GM12878 (cell line): ENCODE results near the gene SCYL3. TPM values are rescaled to one million over a fixed set of nuclear protein-coding genes. Genes with fewer than 3 reads are reported as not detected.

Source experiments
- ATF7 ChIP-seq: fragments of 450-650 bp; IDR thresholded peaks from 2 replicates; pipeline ENCODE4 v1.6.1; 2016; ENCODE audit warnings: low read depth, mild to moderate bottlenecking
- CBX3 ChIP-seq: fragments of 200-600 bp; sonication (generic); IDR thresholded peaks from 2 replicates; pipeline ENCODE4 v1.6.1; 2016; ENCODE audit warnings: low read depth, borderline replicate concordance
- EGR1 ChIP-seq, 2 experiments: IDR thresholded peaks; 1 replicate in 1 of 2; 2 replicates in 1 of 2; pipeline ENCODE4 v1.6.1; 2011 to 2012; ENCODE audit warnings: low read depth in 2 of 2, low read length in 2 of 2, borderline replicate concordance in 1 of 2, mild to moderate bottlenecking in 1 of 2, moderate library complexity in 1 of 2
- HDAC2 ChIP-seq: fragments of 200-600 bp; sonication (generic); IDR thresholded peaks from 2 replicates; pipeline ENCODE4 v1.6.1; 2017
- MXI1 ChIP-seq: fragments of 150-350 bp; IDR thresholded peaks from 2 replicates; pipeline ENCODE4 v1.6.1; 2011; ENCODE audit warnings: low read depth, mild to moderate bottlenecking, inconsistent platforms, low read length, improper control_type of control experiment
- TCF3 ChIP-seq: IDR thresholded peaks from 2 replicates; pipeline ENCODE4 v1.6.1; 2012; ENCODE audit warnings: low read depth, mild to moderate bottlenecking, low read length, borderline replicate concordance; ENCODE audit not compliant: insufficient read depth
- YBX1 ChIP-seq: fragments of 450-650 bp; IDR thresholded peaks from 2 replicates; pipeline ENCODE4 v1.6.1; 2016; ENCODE audit warnings: antibody characterized with exemption
- polyA plus RNA-seq, 11 experiments: library from polyadenylated mRNA; depleted of rRNA in 4 of 11; unstranded in 6 of 11; stranded (reverse) in 5 of 11; fragments of >200 nt; fragmentation: Nextera tagmentation in 4 of 11; fragmentation: Illumina TruSeq in 1 of 11; extraction: Ambion mirVana in 4 of 11; extraction: Trizol in 1 of 11; gene quantifications; 1 replicate in 1 of 11; 2 replicates in 10 of 11; pipeline versions ENCODE4 v1.2.1 to v1.2.3, GENCODE V29; 2011 to 2016; ENCODE audit warnings: inconsistent platforms in 2 of 11, missing spikeins in 2 of 11, low read depth in 1 of 11
- total RNA-seq, 4 experiments: library from RNA; depleted of rRNA in 3 of 4; stranded (reverse); fragments of >200 nt in 3 of 4; fragmentation: Illumina TruSeq in 1 of 4; extraction: Trizol in 1 of 4; gene quantifications; 2 replicates each; pipeline versions ENCODE4 v1.2.1 to v1.2.3, GENCODE V29; 2013 to 2021
- TF ChIP-seq, protein P1 (sequence below): fragments of 450-650 bp; IDR thresholded peaks from 2 replicates; pipeline ENCODE4 v1.6.1; 2017; ENCODE audit warnings: mild to moderate bottlenecking, moderate library complexity
- TF ChIP-seq, protein P2 (sequence below): IDR thresholded peaks from 2 replicates; pipeline ENCODE4 v1.6.1; 2011; ENCODE audit warnings: mild to moderate bottlenecking, low read depth, low read length, moderate library complexity; ENCODE audit not compliant: insufficient replicate concordance
- TF ChIP-seq, protein P3 (sequence below): fragments of 450-650 bp; IDR thresholded peaks from 2 replicates; pipeline ENCODE4 v1.6.1; 2017; ENCODE audit warnings: low read depth, mild to moderate bottlenecking, moderate library complexity
- TF ChIP-seq, protein P4 (sequence below): fragments of 450-650 bp; IDR thresholded peaks from 2 replicates; pipeline ENCODE4 v1.6.1; 2017; ENCODE audit warnings: mild to moderate bottlenecking
- TF ChIP-seq, protein P5 (sequence below): fragments of 450-650 bp; IDR thresholded peaks from 2 replicates; pipeline ENCODE4 v1.6.1; 2017; ENCODE audit warnings: mild to moderate bottlenecking, moderate library complexity

SCYL3 gene
- total and polyA plus RNA-seq, 10 of the 15 experiments (the other 5 are each of a cell fraction or from before 2014, with no cell fraction given), result 4.3 to 14.3 (median 10.3) TPM

DNA sequence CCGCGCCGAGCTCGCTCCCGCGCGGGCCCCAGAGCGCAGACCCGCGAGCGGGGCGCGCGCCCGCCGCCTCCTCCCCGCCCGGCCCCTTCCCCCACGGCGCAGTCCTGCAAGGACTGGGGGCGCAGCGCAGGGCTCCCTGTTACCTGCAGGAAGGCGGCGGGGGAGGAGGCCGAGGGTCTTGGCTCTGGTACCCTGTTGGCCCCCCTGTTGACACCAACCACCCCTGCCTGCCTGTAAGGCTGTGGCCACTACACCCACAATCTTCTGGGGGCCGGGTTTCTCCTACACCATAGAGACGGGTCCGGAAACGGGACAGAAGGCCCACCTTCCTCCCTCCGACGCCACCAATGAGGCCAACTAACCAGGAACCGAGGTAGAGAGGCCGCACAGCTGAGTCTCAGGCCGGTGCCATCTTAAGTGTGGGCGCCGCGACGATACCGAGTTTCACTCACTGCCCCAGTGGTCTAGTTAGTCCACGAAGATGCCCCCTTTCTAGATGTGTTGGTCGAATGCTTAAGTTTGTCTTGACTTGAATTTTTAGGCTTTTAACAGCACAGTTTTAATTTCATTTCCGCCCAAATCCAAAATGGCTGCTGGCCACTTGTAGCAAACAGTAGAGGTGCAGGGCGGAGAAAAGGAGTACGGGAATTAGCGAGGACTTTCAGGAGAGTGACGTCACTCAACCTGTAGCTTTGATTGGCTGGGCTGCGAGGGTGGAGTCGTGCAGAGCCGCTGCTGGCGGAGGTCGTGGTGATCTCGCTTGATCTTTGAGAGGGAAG, at the start of gene SCYL3 (continued):
- TF ChIP-seq EGR1 (IDR thresholded peaks at IDR 0.05; ENCODE audit: borderline replicate concordance in 1 of 2, low read depth in 2 of 2, low read length in 2 of 2) (no peak; a peak in 2 of 3 replicates), YBX1 (no peak), MXI1 (peak; percentile 75), HDAC2 (no peak), TCF3 (no peak), CBX3 (no peak), ATF7 (peak; percentile 100)
- TF ChIP-seq, protein P1, sequence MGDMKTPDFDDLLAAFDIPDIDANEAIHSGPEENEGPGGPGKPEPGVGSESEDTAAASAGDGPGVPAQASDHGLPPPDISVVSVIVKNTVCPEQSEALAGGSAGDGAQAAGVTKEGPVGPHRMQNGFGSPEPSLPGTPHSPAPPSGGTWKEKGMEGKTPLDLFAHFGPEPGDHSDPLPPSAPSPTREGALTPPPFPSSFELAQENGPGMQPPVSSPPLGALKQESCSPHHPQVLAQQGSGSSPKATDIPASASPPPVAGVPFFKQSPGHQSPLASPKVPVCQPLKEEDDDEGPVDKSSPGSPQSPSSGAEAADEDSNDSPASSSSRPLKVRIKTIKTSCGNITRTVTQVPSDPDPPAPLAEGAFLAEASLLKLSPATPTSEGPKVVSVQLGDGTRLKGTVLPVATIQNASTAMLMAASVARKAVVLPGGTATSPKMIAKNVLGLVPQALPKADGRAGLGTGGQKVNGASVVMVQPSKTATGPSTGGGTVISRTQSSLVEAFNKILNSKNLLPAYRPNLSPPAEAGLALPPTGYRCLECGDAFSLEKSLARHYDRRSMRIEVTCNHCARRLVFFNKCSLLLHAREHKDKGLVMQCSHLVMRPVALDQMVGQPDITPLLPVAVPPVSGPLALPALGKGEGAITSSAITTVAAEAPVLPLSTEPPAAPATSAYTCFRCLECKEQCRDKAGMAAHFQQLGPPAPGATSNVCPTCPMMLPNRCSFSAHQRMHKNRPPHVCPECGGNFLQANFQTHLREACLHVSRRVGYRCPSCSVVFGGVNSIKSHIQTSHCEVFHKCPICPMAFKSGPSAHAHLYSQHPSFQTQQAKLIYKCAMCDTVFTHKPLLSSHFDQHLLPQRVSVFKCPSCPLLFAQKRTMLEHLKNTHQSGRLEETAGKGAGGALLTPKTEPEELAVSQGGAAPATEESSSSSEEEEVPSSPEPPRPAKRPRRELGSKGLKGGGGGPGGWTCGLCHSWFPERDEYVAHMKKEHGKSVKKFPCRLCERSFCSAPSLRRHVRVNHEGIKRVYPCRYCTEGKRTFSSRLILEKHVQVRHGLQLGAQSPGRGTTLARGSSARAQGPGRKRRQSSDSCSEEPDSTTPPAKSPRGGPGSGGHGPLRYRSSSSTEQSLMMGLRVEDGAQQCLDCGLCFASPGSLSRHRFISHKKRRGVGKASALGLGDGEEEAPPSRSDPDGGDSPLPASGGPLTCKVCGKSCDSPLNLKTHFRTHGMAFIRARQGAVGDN, result 0 out of 2 replicates have a peak, but pooled peaks have one; percentile 73
- TF ChIP-seq, protein P2, sequence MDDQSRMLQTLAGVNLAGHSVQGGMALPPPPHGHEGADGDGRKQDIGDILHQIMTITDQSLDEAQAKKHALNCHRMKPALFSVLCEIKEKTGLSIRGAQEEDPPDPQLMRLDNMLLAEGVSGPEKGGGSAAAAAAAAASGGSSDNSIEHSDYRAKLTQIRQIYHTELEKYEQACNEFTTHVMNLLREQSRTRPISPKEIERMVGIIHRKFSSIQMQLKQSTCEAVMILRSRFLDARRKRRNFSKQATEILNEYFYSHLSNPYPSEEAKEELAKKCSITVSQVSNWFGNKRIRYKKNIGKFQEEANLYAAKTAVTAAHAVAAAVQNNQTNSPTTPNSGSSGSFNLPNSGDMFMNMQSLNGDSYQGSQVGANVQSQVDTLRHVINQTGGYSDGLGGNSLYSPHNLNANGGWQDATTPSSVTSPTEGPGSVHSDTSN, result peak; percentile 22
- TF ChIP-seq, protein P3, sequence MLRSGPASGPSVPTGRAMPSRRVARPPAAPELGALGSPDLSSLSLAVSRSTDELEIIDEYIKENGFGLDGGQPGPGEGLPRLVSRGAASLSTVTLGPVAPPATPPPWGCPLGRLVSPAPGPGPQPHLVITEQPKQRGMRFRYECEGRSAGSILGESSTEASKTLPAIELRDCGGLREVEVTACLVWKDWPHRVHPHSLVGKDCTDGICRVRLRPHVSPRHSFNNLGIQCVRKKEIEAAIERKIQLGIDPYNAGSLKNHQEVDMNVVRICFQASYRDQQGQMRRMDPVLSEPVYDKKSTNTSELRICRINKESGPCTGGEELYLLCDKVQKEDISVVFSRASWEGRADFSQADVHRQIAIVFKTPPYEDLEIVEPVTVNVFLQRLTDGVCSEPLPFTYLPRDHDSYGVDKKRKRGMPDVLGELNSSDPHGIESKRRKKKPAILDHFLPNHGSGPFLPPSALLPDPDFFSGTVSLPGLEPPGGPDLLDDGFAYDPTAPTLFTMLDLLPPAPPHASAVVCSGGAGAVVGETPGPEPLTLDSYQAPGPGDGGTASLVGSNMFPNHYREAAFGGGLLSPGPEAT, result peak; percentile 88
- TF ChIP-seq, protein P4, sequence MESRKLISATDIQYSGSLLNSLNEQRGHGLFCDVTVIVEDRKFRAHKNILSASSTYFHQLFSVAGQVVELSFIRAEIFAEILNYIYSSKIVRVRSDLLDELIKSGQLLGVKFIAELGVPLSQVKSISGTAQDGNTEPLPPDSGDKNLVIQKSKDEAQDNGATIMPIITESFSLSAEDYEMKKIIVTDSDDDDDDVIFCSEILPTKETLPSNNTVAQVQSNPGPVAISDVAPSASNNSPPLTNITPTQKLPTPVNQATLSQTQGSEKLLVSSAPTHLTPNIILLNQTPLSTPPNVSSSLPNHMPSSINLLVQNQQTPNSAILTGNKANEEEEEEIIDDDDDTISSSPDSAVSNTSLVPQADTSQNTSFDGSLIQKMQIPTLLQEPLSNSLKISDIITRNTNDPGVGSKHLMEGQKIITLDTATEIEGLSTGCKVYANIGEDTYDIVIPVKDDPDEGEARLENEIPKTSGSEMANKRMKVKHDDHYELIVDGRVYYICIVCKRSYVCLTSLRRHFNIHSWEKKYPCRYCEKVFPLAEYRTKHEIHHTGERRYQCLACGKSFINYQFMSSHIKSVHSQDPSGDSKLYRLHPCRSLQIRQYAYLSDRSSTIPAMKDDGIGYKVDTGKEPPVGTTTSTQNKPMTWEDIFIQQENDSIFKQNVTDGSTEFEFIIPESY, result no peak
- TF ChIP-seq, protein P5, sequence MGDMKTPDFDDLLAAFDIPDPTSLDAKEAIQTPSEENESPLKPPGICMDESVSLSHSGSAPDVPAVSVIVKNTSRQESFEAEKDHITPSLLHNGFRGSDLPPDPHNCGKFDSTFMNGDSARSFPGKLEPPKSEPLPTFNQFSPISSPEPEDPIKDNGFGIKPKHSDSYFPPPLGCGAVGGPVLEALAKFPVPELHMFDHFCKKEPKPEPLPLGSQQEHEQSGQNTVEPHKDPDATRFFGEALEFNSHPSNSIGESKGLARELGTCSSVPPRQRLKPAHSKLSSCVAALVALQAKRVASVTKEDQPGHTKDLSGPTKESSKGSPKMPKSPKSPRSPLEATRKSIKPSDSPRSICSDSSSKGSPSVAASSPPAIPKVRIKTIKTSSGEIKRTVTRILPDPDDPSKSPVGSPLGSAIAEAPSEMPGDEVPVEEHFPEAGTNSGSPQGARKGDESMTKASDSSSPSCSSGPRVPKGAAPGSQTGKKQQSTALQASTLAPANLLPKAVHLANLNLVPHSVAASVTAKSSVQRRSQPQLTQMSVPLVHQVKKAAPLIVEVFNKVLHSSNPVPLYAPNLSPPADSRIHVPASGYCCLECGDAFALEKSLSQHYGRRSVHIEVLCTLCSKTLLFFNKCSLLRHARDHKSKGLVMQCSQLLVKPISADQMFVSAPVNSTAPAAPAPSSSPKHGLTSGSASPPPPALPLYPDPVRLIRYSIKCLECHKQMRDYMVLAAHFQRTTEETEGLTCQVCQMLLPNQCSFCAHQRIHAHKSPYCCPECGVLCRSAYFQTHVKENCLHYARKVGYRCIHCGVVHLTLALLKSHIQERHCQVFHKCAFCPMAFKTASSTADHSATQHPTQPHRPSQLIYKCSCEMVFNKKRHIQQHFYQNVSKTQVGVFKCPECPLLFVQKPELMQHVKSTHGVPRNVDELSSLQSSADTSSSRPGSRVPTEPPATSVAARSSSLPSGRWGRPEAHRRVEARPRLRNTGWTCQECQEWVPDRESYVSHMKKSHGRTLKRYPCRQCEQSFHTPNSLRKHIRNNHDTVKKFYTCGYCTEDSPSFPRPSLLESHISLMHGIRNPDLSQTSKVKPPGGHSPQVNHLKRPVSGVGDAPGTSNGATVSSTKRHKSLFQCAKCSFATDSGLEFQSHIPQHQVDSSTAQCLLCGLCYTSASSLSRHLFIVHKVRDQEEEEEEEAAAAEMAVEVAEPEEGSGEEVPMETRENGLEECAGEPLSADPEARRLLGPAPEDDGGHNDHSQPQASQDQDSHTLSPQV, result peak; percentile 79; the same call in 1 of the 2 replicates
